ENCODE results near the gene DNAH7. TPM values are rescaled to one million over a fixed set of nuclear protein-coding genes. Genes with fewer than 3 reads are reported as not detected.
"Not testable (repeated sequence)": the region's sequence is repeated elsewhere in the genome, so short reads cannot be mapped to it uniquely, and the experiment has no call there.

DNAH7 gene
- total and polyA plus RNA-seq, 9 of the 15 experiments (the other 6 are each of a cell fraction or from before 2014, with no cell fraction given) = 0.03 to 0.42 (median 0.18) TPM

GRCh38 chr2:195923889-195924288, 144.7 kb downstream of the DNAH7 start:
- Histone ChIP-seq H3K9ac (ENCODE audit: insufficient read depth in 1 of 2, low read depth in 2 of 2, low read length in 2 of 2) (no peak overlapping the region), H3K4me2 (ENCODE audit: insufficient read depth, low read length) (no peak overlapping the region), H2AFZ (ENCODE audit: low read depth, low read length) (no peak overlapping the region), H3K79me2 (ENCODE audit: control insufficient read depth, insufficient read depth, low read length) (no peaks in the 10 kb centered on the region), H3K4me1 (replicated peaks in 1 of 2; ENCODE audit: control insufficient read depth in 2 of 2, insufficient read depth in 2 of 2, low read length in 2 of 2) (no peaks in the 10 kb centered on the region), H3K4me3 (no peak overlapping the region), H4K20me1 (replicated peaks; ENCODE audit: control insufficient read depth, insufficient read depth, low read length) (no peaks in the 10 kb centered on the region), H3K36me3 (ENCODE audit: control insufficient read depth, insufficient read depth, low read length) (no peaks in the 10 kb centered on the region), H3K27ac (ENCODE audit: extremely low read depth, low read depth, low read length) (no peak overlapping the region), H3K9me3 (replicated peaks; ENCODE audit: control insufficient read depth, insufficient read depth, low read depth, low read length) (no peaks in the 10 kb centered on the region), H3K9me1 (ENCODE audit: control insufficient read depth, insufficient read depth, low read length) (no peaks in the 10 kb centered on the region), H3K27me3 (ENCODE audit: control insufficient read depth in 2 of 2, insufficient read depth in 2 of 2, low read length in 2 of 2) (no peaks in the 10 kb centered on the region)
- BruUV-seq (replicated peaks) = no TSS peak
- ChIA-PET POLR2A (no interaction called here), CTCF (ENCODE audit: low intra/inter-chr PET ratio) (no interaction called here)
- intact Hi-C loops (cut with micrococcal nuclease) (no loop called here), in situ Hi-C loops (cut with MboI) (no loop called here)
- WGBS (ENCODE audit: insufficient coverage, low coverage, missing lambda C conversion rate) = 18% methylated on average over 1 of the region's 1 CpG
- TF ChIP-seq ZBTB40 (IDR thresholded peaks at IDR 0.05) = no peak
- TF ChIP-seq ZBTB40 (CRISPR knock-in tag; IDR thresholded peaks at IDR 0.05) = no peak
- TF ChIP-seq PKNOX1 (IDR thresholded peaks at IDR 0.05) = peak; percentile 36; the same call in 1 of the 2 replicates
- FAIRE-seq = no peak
- ATAC-seq = no peak
- DNase-seq (ENCODE audit: extremely low read depth in 1 of 4, low spot score in 3 of 4) = no peak

GRCh38 chr2:195917021-195917600, 151.5 kb downstream of the DNAH7 start:
- H3K9me1 ChIP-seq (ENCODE audit: control insufficient read depth, insufficient read depth, low read length); H4K20me1 ChIP-seq (replicated peaks; ENCODE audit: control insufficient read depth, insufficient read depth, low read length); H3K27me3 ChIP-seq (ENCODE audit: control insufficient read depth in 2 of 2, insufficient read depth in 2 of 2, low read length in 2 of 2); H3K4me1 ChIP-seq (replicated peaks in 1 of 2; ENCODE audit: control insufficient read depth in 2 of 2, insufficient read depth in 2 of 2, low read length in 2 of 2); H3K9me3 ChIP-seq (replicated peaks; ENCODE audit: control insufficient read depth, insufficient read depth, low read depth, low read length); ATAC-seq; BruUV-seq (replicated peaks); intact Hi-C loops (cut with micrococcal nuclease); CTCF ChIA-PET (ENCODE audit: low intra/inter-chr PET ratio); H3K9ac ChIP-seq (ENCODE audit: insufficient read depth in 1 of 2, low read depth in 2 of 2, low read length in 2 of 2); DNase-seq (ENCODE audit: extremely low read depth in 1 of 4, low spot score in 3 of 4); FAIRE-seq; POLR2A ChIA-PET; in situ Hi-C loops (cut with MboI); H3K36me3 ChIP-seq (ENCODE audit: control insufficient read depth, insufficient read depth, low read length); H3K4me2 ChIP-seq (ENCODE audit: insufficient read depth, low read length); H3K4me3 ChIP-seq; H2AFZ ChIP-seq (ENCODE audit: low read depth, low read length); H3K79me2 ChIP-seq (ENCODE audit: control insufficient read depth, insufficient read depth, low read length); H3K27ac ChIP-seq (ENCODE audit: extremely low read depth, low read depth, low read length): not testable (repeated sequence)
- WGBS (ENCODE audit: insufficient coverage, low coverage, missing lambda C conversion rate) = 27% methylated on average over 2 of the region's 4 CpGs

All from K562 (cell line).